Neuronal stem cell (in vitro differentiated cells): ENCODE results near the gene CFAP20.

Source experiments
- DNase-seq: peaks from one replicate; pipeline ENCODE4 v3.0.0-alpha.2; 2013; ENCODE audit warnings: low spot score
- H2AFZ ChIP-seq: one replicate; pipeline ENCODE4 v1.6.1; 2013; ENCODE audit warnings: mild to moderate bottlenecking, low read length, inconsistent platforms
- H2AK5ac ChIP-seq: 2 replicates; pipeline ENCODE4 v1.6.1; 2013; ENCODE audit warnings: low read depth, mild to moderate bottlenecking, inconsistent platforms, low read length, moderate library complexity, mixed read lengths
- H2BK120ac ChIP-seq: 2 replicates; pipeline ENCODE4 v1.6.1; 2013; ENCODE audit warnings: low read depth, mild to moderate bottlenecking, inconsistent platforms, low read length, moderate library complexity, mixed read lengths
- H2BK12ac ChIP-seq: one replicate; pipeline ENCODE4 v1.6.1; 2013; ENCODE audit warnings: low read length, inconsistent platforms
- H2BK15ac ChIP-seq: 2 replicates; pipeline ENCODE4 v1.6.1; 2013; ENCODE audit warnings: mild to moderate bottlenecking, low read length, inconsistent platforms, mixed read lengths
- H2BK5ac ChIP-seq: one replicate; pipeline ENCODE4 v1.6.1; 2013; ENCODE audit warnings: inconsistent platforms, mild to moderate bottlenecking, low read length, moderate library complexity
- H3K14ac ChIP-seq: one replicate; pipeline ENCODE4 v1.6.1; 2013; ENCODE audit warnings: low read length, inconsistent platforms
- H3K18ac ChIP-seq: 2 replicates; pipeline ENCODE4 v1.6.1; 2013; ENCODE audit warnings: low read length, inconsistent platforms
- H3K23ac ChIP-seq: 2 replicates; pipeline ENCODE4 v1.6.1; 2013; ENCODE audit warnings: low read depth, mild to moderate bottlenecking, mixed read lengths, low read length, inconsistent platforms; ENCODE audit not compliant: poor library complexity
- H3K27ac ChIP-seq: replicated peaks from 3 replicates; pipeline ENCODE4 v1.5.1; 2013; ENCODE audit warnings: low read length, inconsistent platforms
- H3K27me3 ChIP-seq, 3 experiments: 2 replicates each; pipeline ENCODE4 v1.6.1; 2013; ENCODE audit warnings: low read length in 3 of 3, mild to moderate bottlenecking in 2 of 3, inconsistent platforms in 1 of 3, low read depth in 1 of 3, mixed read lengths in 1 of 3, moderate library complexity in 1 of 3; ENCODE audit not compliant: control insufficient read depth in 3 of 3, insufficient read depth in 3 of 3
- H3K36me3 ChIP-seq, 2 donors: replicated peaks in 1 of 2; 2 replicates each; pipeline ENCODE4 v1.6.1; 2013; ENCODE audit warnings: low read length in 2 of 2; ENCODE audit not compliant: control insufficient read depth in 2 of 2, insufficient read depth in 2 of 2
- H3K4ac ChIP-seq: 2 replicates; pipeline ENCODE4 v1.6.1; 2013; ENCODE audit warnings: inconsistent platforms, mild to moderate bottlenecking, low read length, moderate library complexity
- H3K4me1 ChIP-seq, 2 donors: 1 replicate in 1 of 2; 2 replicates in 1 of 2; pipeline ENCODE4 v1.6.1; 2013; ENCODE audit warnings: low read length in 2 of 2, low read depth in 1 of 2; ENCODE audit not compliant: control insufficient read depth in 2 of 2, insufficient read depth in 1 of 2
- H3K4me2 ChIP-seq: one replicate; pipeline ENCODE4 v1.6.1; 2013; ENCODE audit warnings: mild to moderate bottlenecking, low read length, inconsistent platforms; ENCODE audit not compliant: insufficient read depth, poor library complexity, severe bottlenecking
- H3K4me3 ChIP-seq, 2 donors: 2 replicates each; pipeline ENCODE4 v1.5.1; 2013; ENCODE audit warnings: low read length in 2 of 2, mild to moderate bottlenecking in 2 of 2, inconsistent platforms in 1 of 2, moderate library complexity in 1 of 2
- H3K79me1 ChIP-seq: one replicate; pipeline ENCODE4 v1.6.1; 2013; ENCODE audit warnings: low read depth, mild to moderate bottlenecking, inconsistent platforms, low read length, moderate library complexity
- H3K9ac ChIP-seq: one replicate; pipeline ENCODE4 v1.6.1; 2013; ENCODE audit warnings: mild to moderate bottlenecking, low read depth, low read length, inconsistent platforms; ENCODE audit not compliant: poor library complexity
- H3K9me3 ChIP-seq, 2 donors: replicated peaks in 1 of 2; 2 replicates each; pipeline versions ENCODE3 to v1.6.1; 2013; ENCODE audit warnings: low read length in 2 of 2, mild to moderate bottlenecking in 2 of 2, inconsistent platforms in 1 of 2, low read depth in 1 of 2, mixed read lengths in 1 of 2, moderate library complexity in 1 of 2; ENCODE audit not compliant: control insufficient read depth in 2 of 2, insufficient read depth in 1 of 2
- H4K8ac ChIP-seq: one replicate; pipeline ENCODE4 v1.6.1; 2013; ENCODE audit warnings: low read depth, mild to moderate bottlenecking, inconsistent platforms, low read length, moderate library complexity
- H4K91ac ChIP-seq: one replicate; pipeline ENCODE4 v1.6.1; 2013; ENCODE audit warnings: low read length, low read depth, mild to moderate bottlenecking, inconsistent platforms; ENCODE audit not compliant: poor library complexity
- WGBS, 2 donors: extraction: QIAGEN DNeasy Blood & Tissue Kit; methylation state at CpG; one replicate each; pipeline ENCODE4 v1.1.7; 2013; ENCODE audit warnings: missing lambda C conversion rate in 2 of 2, mixed read lengths in 1 of 2; ENCODE audit not compliant: insufficient read length in 2 of 2, insufficient replicate concordance in 1 of 2; ENCODE audit errors: extremely low coverage in 2 of 2; 5-methylcytosine and 5-hydroxymethylcytosine counted together

CFAP20 gene

DNA sequence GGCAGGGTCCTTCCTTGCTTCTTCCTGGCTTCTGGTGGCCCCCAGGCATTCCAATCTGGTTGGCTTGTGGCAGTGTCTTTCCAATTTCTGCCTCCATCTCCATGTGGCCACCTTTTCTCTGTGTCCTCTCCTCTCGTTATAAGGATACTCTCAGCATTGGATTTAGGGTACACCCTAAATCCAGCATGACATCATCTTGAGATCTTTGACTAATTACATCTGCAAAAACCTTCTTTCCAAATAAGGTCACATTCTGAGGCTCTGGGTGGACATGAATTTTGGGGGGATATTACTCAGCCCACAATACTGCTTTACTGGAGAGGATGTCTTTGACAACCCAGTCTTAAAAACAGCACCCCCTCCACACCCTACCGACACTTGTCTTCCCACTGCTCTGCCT, 18.9 kb upstream of the CFAP20 start:
- DNase-seq = no peak
- Histone ChIP-seq H3K9ac (no peak overlapping the region), H3K18ac (no peak overlapping the region), H2AK5ac (no peak overlapping the region), H3K4me1 (no peaks in the 10 kb centered on the region), H2AFZ (no peak overlapping the region), H3K14ac (no peak overlapping the region), H3K79me1 (no peaks in the 10 kb centered on the region), H2BK120ac (no peak overlapping the region), H2BK12ac (no peak overlapping the region), H3K4ac (no peak overlapping the region), H4K91ac (no peak overlapping the region), H3K27ac (no peak overlapping the region), H2BK5ac (no peak overlapping the region), H4K8ac (no peak overlapping the region), H3K27me3 (no peaks in the 10 kb centered on the region), H3K4me3 (no peak overlapping the region), H3K9me3 (no peaks in the 10 kb centered on the region), H3K23ac (no peak overlapping the region), H3K4me2 (no peak overlapping the region), H3K36me3 (no peaks in the 10 kb centered on the region), H2BK15ac (no peak overlapping the region)
- WGBS, 2 donors = no CpG with 5 or more reads among the region's 2 CpGs

DNA sequence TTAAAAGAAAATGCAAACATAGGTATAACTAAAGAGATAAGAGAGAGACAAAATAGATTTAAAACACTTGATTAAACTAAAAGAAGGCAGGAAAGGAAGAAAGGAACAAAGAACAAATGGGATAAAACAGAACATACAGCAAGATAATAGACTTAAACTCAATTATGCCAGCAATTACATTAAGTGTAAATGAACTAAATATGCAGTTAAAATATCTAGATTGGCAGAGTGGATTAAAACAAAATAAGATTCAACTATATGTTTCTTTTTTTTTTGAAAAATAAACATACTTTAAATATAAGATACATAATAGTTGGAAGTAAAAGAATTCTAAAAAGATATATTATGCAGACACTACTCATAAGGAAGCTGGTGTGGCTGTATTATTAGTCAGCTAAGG, 9.7 kb upstream of the CFAP20 start:
- no peak overlapping the region for H3K27ac ChIP-seq
- no peak for DNase-seq
- H2BK15ac ChIP-seq = no peak overlapping the region
- H2BK5ac ChIP-seq = no peak overlapping the region
- peaks cover 1 to 14% of the 10 kb centered on the region in 2 donors for H3K9me3 ChIP-seq
- H3K36me3 ChIP-seq = no peaks in the 10 kb centered on the region
- H3K27me3 ChIP-seq = no peaks in the 10 kb centered on the region
- H4K8ac ChIP-seq = no peak overlapping the region
- no peak overlapping the region for H2BK120ac ChIP-seq
- no peak overlapping the region for H3K23ac ChIP-seq
- H4K91ac ChIP-seq = no peak overlapping the region
- H3K9ac ChIP-seq = no peak overlapping the region
- H3K4ac ChIP-seq = no peak overlapping the region
- H3K79me1 ChIP-seq = no peaks in the 10 kb centered on the region
- H3K4me3 ChIP-seq = no peak overlapping the region
- no peak overlapping the region for H2BK12ac ChIP-seq
- H3K18ac ChIP-seq = no peak overlapping the region
- no peak overlapping the region for H3K4me2 ChIP-seq
- no peaks in the 10 kb centered on the region for H3K4me1 ChIP-seq
- H3K14ac ChIP-seq = no peak overlapping the region
- no peak overlapping the region for H2AK5ac ChIP-seq
- no peak overlapping the region for H2AFZ ChIP-seq

DNA sequence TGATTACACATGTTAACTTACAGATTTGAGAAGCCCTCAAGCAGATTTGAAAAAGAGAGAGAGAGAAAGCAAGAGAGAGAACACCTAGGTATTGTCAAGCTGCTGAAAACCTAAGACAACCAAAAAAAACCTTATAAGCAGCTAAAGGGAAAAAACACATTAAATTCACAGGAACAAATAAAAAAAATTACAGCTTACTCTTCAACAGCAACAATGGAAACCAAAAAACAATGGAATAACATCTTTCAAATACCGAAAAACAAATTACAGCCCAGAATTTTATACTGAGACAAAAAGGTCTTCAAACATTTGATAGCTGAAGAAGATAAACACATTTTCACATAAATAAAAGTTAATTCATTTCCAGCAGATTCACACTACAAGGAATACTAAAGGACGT, 8.4 kb upstream of the CFAP20 start:
- Histone ChIP-seq H2BK15ac (no peak overlapping the region), H3K23ac (no peak overlapping the region), H2BK12ac (no peak overlapping the region), H2BK5ac (no peak overlapping the region), H4K91ac (no peak overlapping the region), H3K4me1 (no peaks in the 10 kb centered on the region), H3K36me3 (no peaks in the 10 kb centered on the region), H2AK5ac (no peak overlapping the region), H3K27ac (no peak overlapping the region), H3K14ac (no peak overlapping the region), H2AFZ (no peak overlapping the region), H4K8ac (no peak overlapping the region), H3K79me1 (no peaks in the 10 kb centered on the region), H3K4me2 (no peak overlapping the region), H3K27me3 (no peaks in the 10 kb centered on the region), H3K9me3 (peaks cover 1 to 14% of the 10 kb centered on the region in 2 donors), H3K18ac (no peak overlapping the region), H2BK120ac (no peak overlapping the region), H3K9ac (no peak overlapping the region), H3K4ac (no peak overlapping the region), H3K4me3 (no peak overlapping the region)
- WGBS, 2 donors = no CpG with 5 or more reads among the region's 2 CpGs
- DNase-seq = no peak

DNA sequence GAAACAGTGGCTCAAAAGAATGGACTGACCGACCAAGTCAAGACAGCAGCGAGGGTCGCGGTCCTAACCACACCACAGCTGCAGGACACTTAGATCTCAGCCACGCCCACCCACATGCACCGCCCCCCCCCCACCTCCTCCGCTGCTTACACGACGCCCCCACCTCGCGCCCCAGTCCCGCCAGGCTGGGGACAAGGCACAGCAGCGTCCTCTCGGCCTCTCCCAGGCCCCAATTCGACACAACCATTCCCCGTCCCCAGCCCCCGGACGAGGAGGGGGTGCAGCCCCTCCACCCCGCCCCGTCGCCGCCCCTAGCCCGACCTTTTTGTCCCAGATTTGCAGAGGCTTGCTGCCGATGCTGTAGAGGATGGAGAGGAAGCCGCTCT, 477 bp downstream of the CFAP20 start:
- Histone ChIP-seq H3K9me3 (no peaks in the 10 kb centered on the region), H4K8ac (no peak overlapping the region), H2BK5ac (peak overlapping the region; percentile 96), H3K9ac (peak overlapping the region; percentile 93), H4K91ac (no peak overlapping the region), H2BK15ac (no peak overlapping the region), H2AK5ac (peak overlapping the region; percentile 90), H3K4me1 (peaks cover 14 to 15% of the 10 kb centered on the region in 2 donors), H2BK120ac (no peak overlapping the region), H3K27ac (peak overlapping the region; percentile 99), H3K18ac (peak overlapping the region; percentile 99), H2AFZ (peak overlapping the region; percentile 95), H3K79me1 (peaks cover 6% of the 10 kb centered on the region), H3K23ac (peak overlapping the region; percentile 97), H2BK12ac (no peak overlapping the region), H3K36me3 (peaks cover 0 to 15% of the 10 kb centered on the region in 2 donors), H3K4me2 (peak overlapping the region; percentile 67), H3K4me3 (peak overlapping the region; percentile 96), H3K4ac (no peak overlapping the region), H3K27me3 (no peaks in the 10 kb centered on the region), H3K14ac (peak overlapping the region; percentile 89)
- no peak for DNase-seq
- no CpG with 5 or more reads among the region's 25 CpGs for WGBS, 2 donors
